Adipocyte (in vitro differentiated cells): Measurements from ENCODE around the gene HEBP1.

ENCODE experiments used
- DNase-seq: peaks from one replicate; pipeline ENCODE4 v3.0.0-alpha.2; 2015; ENCODE audit warnings: low read depth
- H3K27me3 ChIP-seq: replicated peaks from 2 replicates; pipeline ENCODE4 v1.7.0; 2013; ENCODE audit warnings: mild to moderate bottlenecking, low read length, moderate library complexity; ENCODE audit not compliant: control insufficient read depth, insufficient read depth
- H3K36me3 ChIP-seq: 2 replicates; pipeline ENCODE4 v1.7.0; 2013; ENCODE audit warnings: low read length, mild to moderate bottlenecking, moderate library complexity; ENCODE audit not compliant: control insufficient read depth, insufficient read depth, severe bottlenecking
- H3K4me1 ChIP-seq: 2 replicates; pipeline ENCODE4 v1.7.0; 2013; ENCODE audit warnings: mild to moderate bottlenecking, low read length, moderate library complexity; ENCODE audit not compliant: control insufficient read depth, insufficient read depth
- H3K4me3 ChIP-seq: 2 replicates; pipeline ENCODE4 v1.7.0; 2013; ENCODE audit warnings: mild to moderate bottlenecking, low read length, moderate library complexity
- H3K9ac ChIP-seq: 2 replicates; pipeline ENCODE4 v1.7.0; 2013; ENCODE audit warnings: mild to moderate bottlenecking, low read length, moderate library complexity
- H3K9me3 ChIP-seq: 2 replicates; pipeline ENCODE4 v1.7.0; 2013; ENCODE audit warnings: mild to moderate bottlenecking, low read length, moderate library complexity; ENCODE audit not compliant: control insufficient read depth

Gene HEBP1

GRCh38 chr12:12943586-12944260, 56.3 kb downstream of the HEBP1 start:
- H3K9me3 ChIP-seq = no peaks in the 10 kb centered on the region
- no peak overlapping the region for H3K9ac ChIP-seq
- DNase-seq = peak; percentile 50
- no peaks in the 10 kb centered on the region for H3K36me3 ChIP-seq
- H3K27me3 ChIP-seq = no peaks in the 10 kb centered on the region
- no peak overlapping the region for H3K4me3 ChIP-seq
- H3K4me1 ChIP-seq = peaks cover 23% of the 10 kb centered on the region

DNA sequence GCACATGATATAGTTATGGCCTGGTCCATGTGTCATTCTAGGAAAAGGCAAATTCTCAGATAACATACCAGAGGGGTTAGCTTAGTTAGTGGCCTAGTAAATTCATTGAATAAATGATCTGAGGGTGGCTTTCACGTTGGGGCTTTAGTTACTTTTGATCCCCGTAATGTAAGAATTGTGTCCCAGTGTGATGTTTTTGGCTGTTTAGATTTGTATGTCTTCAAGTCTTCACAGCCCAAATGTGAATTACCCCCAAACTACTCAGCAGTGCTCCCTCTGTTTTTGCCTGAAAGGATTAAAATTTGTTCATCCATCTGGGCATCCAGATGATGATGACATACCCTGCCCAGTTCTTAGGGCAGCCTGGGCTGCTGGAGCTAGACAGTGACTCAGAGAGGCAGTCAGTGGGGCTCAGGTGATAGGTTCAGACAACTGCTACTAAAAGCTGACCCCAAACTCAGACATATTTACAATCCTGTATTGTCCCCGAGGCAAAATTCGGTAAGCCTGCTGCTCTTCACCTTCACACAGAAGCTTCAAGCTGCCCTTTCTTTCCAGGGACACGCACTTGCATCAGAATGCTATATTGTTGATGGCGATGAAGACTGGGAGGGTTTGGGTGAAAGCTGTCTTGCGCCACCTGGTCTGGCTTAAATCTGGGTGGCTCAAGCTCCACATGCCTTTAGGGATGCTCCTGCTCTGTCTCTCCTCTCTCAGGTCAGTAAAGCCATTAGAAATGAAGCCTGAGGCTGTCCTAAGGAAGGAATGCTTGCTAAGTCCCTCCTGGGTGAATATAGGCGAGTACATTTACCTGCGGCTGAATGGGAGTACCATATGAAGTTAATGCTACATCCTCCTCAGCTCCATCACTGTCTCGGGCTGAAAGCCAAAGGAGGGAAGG, 58.4 kb downstream of the HEBP1 start:
- Histone ChIP-seq H3K9me3 (no peaks in the 10 kb centered on the region), H3K27me3 (no peaks in the 10 kb centered on the region), H3K36me3 (no peaks in the 10 kb centered on the region), H3K4me3 (no peak overlapping the region), H3K9ac (no peak overlapping the region), H3K4me1 (peaks cover 14% of the 10 kb centered on the region)
- DNase-seq = peak; percentile 9

- H3K4me3 ChIP-seq = no peak overlapping the region
- H3K27me3 ChIP-seq = no peaks in the 10 kb centered on the region
- no peaks in the 10 kb centered on the region for H3K36me3 ChIP-seq
- DNase-seq = no peak
- H3K4me1 ChIP-seq = peaks cover 12% of the 10 kb centered on the region
- H3K9ac ChIP-seq = no peak overlapping the region
- H3K9me3 ChIP-seq = no peaks in the 10 kb centered on the region
These were observed 60.2 kb downstream of the HEBP1 start for GRCh38 chr12:12939888-12940287.

GRCh38 chr12:12938541-12938940, 61.5 kb downstream of the HEBP1 start:
- no peak for DNase-seq
- H3K27me3 ChIP-seq = no peaks in the 10 kb centered on the region

GRCh38 chr12:12936983-12937491, 63.0 kb downstream of the HEBP1 start:
- H3K9me3 ChIP-seq = no peaks in the 10 kb centered on the region
- H3K9ac ChIP-seq = no peak overlapping the region
- H3K4me3 ChIP-seq = no peak overlapping the region
- H3K36me3 ChIP-seq = no peaks in the 10 kb centered on the region
- no peaks in the 10 kb centered on the region for H3K27me3 ChIP-seq
- no peaks in the 10 kb centered on the region for H3K4me1 ChIP-seq
- no peak for DNase-seq

More at GRCh38 chr12:12938541-12938940, 61.5 kb downstream of the HEBP1 start:
- Histone ChIP-seq H3K36me3 (no peaks in the 10 kb centered on the region), H3K9me3 (no peaks in the 10 kb centered on the region), H3K4me3 (no peak overlapping the region), H3K9ac (no peak overlapping the region), H3K4me1 (peaks cover 5% of the 10 kb centered on the region)

GRCh38 chr12:12934556-12934955, 65.5 kb downstream of the HEBP1 start:
- H3K9me3 ChIP-seq = no peaks in the 10 kb centered on the region
- no peak overlapping the region for H3K9ac ChIP-seq
- DNase-seq = no peak
- no peak overlapping the region for H3K4me3 ChIP-seq
- no peaks in the 10 kb centered on the region for H3K4me1 ChIP-seq
- no peaks in the 10 kb centered on the region for H3K36me3 ChIP-seq
- H3K27me3 ChIP-seq = no peaks in the 10 kb centered on the region

DNA sequence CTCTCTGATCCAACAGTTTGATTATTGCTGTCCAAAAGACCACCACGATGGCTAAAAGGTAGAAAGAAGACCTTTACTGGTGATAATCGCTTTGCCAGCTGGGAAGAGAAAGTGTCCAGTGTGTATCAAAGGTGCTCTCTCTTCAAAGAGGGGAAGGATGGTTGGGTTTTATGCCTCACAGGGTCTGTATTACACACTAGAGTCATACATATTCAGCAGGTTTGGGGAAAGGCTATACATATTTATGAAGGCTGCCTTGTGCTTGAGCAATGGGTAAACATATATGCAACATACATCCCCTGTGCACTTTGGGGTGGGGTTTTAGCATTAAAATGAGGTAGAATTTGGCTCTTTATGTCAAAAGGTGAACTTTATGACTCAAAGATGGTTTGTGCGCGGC, 66.3 kb downstream of the HEBP1 start:
- H3K27me3 ChIP-seq = no peaks in the 10 kb centered on the region
- H3K4me1 ChIP-seq = no peaks in the 10 kb centered on the region
- no peak overlapping the region for H3K4me3 ChIP-seq
- H3K9ac ChIP-seq = no peak overlapping the region
- DNase-seq = no peak
- no peaks in the 10 kb centered on the region for H3K9me3 ChIP-seq
- H3K36me3 ChIP-seq = no peaks in the 10 kb centered on the region

DNA sequence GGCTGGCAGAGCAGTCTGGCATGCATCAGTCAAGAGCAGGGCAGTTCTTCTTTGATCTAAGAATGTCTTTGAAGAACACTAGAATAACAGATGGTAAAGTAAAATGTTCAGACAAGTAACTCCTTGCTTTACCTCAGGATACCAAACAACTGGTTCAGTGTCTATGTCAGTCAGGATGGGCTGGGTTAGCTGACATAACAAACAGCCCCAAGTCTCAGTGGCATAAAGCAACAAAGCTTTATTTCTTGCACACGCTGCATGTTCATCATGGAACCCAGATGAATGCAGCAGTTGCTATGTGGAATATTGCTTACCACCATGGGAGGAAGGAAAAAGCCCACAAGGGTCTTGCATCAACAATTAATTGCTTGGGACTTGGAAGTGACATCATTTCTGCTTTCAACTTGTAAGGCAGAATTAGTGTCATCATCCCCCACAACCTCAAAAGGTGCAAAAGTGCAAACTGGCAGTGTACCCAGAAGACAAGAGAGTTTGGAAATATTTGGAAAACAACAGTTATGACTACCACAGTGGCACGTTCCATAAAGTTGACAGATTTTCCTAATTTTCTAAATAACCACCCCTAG, 69.3 kb downstream of the HEBP1 start:
- peaks cover 14% of the 10 kb centered on the region for H3K4me1 ChIP-seq
- H3K4me3 ChIP-seq = no peak overlapping the region
- no peak for DNase-seq
- no peak overlapping the region for H3K9ac ChIP-seq
- no peaks in the 10 kb centered on the region for H3K27me3 ChIP-seq
- no peaks in the 10 kb centered on the region for H3K9me3 ChIP-seq
- H3K36me3 ChIP-seq = no peaks in the 10 kb centered on the region

GRCh38 chr12:12929696-12930095, 70.4 kb downstream of the HEBP1 start:
- H3K36me3 ChIP-seq = no peaks in the 10 kb centered on the region
- H3K4me1 ChIP-seq = peaks cover 23% of the 10 kb centered on the region
- no peak overlapping the region for H3K4me3 ChIP-seq
- no peak overlapping the region for H3K9ac ChIP-seq
- no peaks in the 10 kb centered on the region for H3K27me3 ChIP-seq
- DNase-seq = no peak
- no peaks in the 10 kb centered on the region for H3K9me3 ChIP-seq

DNA sequence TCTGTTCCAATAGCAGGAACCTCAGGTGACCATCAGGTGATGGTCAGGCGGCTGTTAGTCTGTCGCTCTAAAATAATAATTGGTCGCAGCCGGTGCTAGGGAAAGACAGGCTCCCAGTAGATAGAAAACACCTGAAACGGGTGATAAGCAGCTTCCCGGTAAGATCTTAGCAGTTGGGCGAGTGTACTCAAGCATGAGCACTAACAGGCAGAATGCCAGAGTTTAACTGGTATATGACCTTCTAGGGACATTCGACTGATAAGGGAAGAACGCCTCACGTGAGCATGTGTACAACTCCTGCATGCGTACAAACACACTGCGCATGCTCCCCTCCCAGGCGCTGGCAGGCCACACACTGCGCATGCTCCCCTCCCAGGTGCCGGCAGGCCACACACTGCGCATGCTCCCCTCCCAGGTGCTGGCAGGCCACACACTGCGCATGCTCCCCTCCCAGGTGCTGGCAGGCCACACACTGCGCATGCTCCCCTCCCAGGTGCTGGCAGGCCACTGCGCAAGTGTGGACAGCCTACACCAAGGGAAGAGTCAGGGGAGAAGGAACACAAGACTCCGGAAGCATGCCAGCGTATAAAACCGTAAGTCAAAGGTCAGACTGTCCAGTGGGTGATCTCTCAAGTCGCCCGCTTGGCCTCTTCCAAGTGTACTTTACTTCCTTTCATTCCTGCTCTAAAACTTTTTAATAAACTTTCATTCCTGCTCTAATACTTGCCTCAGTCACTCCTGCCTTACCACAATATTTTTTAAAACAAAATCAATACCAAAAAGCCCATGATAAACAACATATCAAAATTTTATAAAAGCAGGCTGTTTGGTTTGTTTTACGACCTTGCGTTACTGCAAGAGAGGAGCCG, 72.6 kb downstream of the HEBP1 start:
- H3K36me3 ChIP-seq = no peaks in the 10 kb centered on the region
- H3K9me3 ChIP-seq = no peaks in the 10 kb centered on the region
- no peaks in the 10 kb centered on the region for H3K27me3 ChIP-seq
- H3K9ac ChIP-seq = no peak overlapping the region
- H3K4me3 ChIP-seq = no peak overlapping the region
- peak; percentile 75 for DNase-seq
- peaks cover 26% of the 10 kb centered on the region for H3K4me1 ChIP-seq
